OCI-LY3 (cell line): ENCODE measurements around the gene ASCL5.

Source experiments
- H2AFZ ChIP-seq: fragments of 200-600, 300-600 bp; shearing (Covaris generic); 2 replicates; pipeline ENCODE4 v1.6.0; 2014; ENCODE audit warnings: antibody characterized with exemption, low read depth, low read length
- H3K27ac ChIP-seq: fragments of 200-600, 300-600 bp; sonication (generic); 2 replicates; pipeline ENCODE4 v1.5.1; 2014; ENCODE audit warnings: mild to moderate bottlenecking, low read length, moderate library complexity, mixed read lengths
- H3K27me3 ChIP-seq: fragments of 200-600, 300-600 bp; sonication (generic); 2 replicates; pipeline ENCODE4 v1.6.1; 2014; ENCODE audit warnings: low read depth, low read length, mixed read lengths
- H3K36me3 ChIP-seq: fragments of 200-600, 300-600 bp; sonication (generic); replicated peaks from 2 replicates; pipeline ENCODE3; 2014; ENCODE audit warnings: low read depth, low read length, mixed read lengths
- H3K4me1 ChIP-seq: fragments of 300-600, 200-600 bp; sonication (generic); 2 replicates; pipeline ENCODE4 v1.6.1; 2014; ENCODE audit warnings: low read length, mixed read lengths
- H3K4me2 ChIP-seq: fragments of 200-600, 300-600 bp; sonication (generic); 2 replicates; pipeline ENCODE4 v1.6.1; 2014; ENCODE audit warnings: low read length, mixed read lengths
- H3K4me3 ChIP-seq: fragments of 300-600, 200-600 bp; sonication (generic); 2 replicates; pipeline ENCODE4 v1.5.1; 2014; ENCODE audit warnings: antibody characterized with exemption, mild to moderate bottlenecking, low read length, moderate library complexity
- H3K79me2 ChIP-seq: fragments of 300-600, 200-600 bp; shearing (Covaris generic); 2 replicates; pipeline ENCODE4 v1.6.1; 2014; ENCODE audit warnings: mild to moderate bottlenecking, low read length, mixed read lengths
- H3K9ac ChIP-seq: fragments of 300-600, 200-600 bp; shearing (Covaris generic); 2 replicates; pipeline ENCODE4 v1.6.0; 2014; ENCODE audit warnings: mild to moderate bottlenecking, low read length, moderate library complexity
- H3K9me3 ChIP-seq: fragments of 200-600, 300-600 bp; shearing (Covaris generic); 2 replicates; pipeline ENCODE4 v1.6.1; 2014; ENCODE audit warnings: low read length, mixed read lengths; ENCODE audit not compliant: insufficient read depth
- H4K20me1 ChIP-seq: fragments of 200-600, 300-600 bp; sonication (generic); 2 replicates; pipeline ENCODE4 v1.6.1; 2016; ENCODE audit warnings: low read length, mixed read lengths; ENCODE audit not compliant: insufficient read depth
- CTCF ChIP-seq: fragments of 200-600, 300-600 bp; sonication (generic); IDR thresholded peaks from 2 replicates; pipeline ENCODE4 v1.5.1; 2014; ENCODE audit warnings: antibody characterized with exemption, low read length, low read depth
- EZH2phosphoT487 ChIP-seq: fragments of 200-600 bp; shearing (Covaris generic); IDR thresholded peaks from 2 replicates; pipeline ENCODE4 v1.6.1; 2018; ENCODE audit warnings: antibody characterized with exemption, mixed run types, low read depth

The ASCL5 gene

DNA sequence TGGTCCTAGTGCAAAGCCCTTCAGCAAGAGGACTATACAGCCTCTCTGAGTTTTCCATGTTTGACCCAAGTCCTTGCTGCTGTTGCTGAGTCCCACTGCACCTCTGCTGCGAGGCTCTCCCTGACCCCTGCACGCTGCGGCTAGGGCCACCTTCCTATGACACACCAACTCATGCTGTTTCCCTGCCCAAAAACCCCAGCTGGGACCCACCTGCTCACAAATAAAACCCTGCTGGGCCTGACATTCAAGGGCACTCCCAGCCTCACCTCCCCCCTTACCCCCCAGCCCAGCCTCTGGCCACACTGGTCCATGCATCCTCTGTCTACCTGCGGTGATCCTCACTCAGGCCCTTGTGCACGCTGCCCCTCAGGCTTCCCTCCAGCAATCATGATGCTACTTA is 12.3 kb upstream of the ASCL5 start:
- Histone ChIP-seq H3K4me3 (no peak overlapping the region), H3K9me3 (no peaks in the 10 kb centered on the region), H2AFZ (no peak overlapping the region), H3K27ac (no peak overlapping the region), H3K36me3 (peaks cover 45% of the 10 kb centered on the region), H4K20me1 (peaks cover 4% of the 10 kb centered on the region; the same call in 1 of the 2 replicates), H3K4me1 (no peaks in the 10 kb centered on the region), H3K9ac (no peak overlapping the region), H3K79me2 (no peaks in the 10 kb centered on the region), H3K4me2 (no peak overlapping the region), H3K27me3 (no peaks in the 10 kb centered on the region)
- TF ChIP-seq EZH2phosphoT487 (no peak), CTCF (no peak)

DNA sequence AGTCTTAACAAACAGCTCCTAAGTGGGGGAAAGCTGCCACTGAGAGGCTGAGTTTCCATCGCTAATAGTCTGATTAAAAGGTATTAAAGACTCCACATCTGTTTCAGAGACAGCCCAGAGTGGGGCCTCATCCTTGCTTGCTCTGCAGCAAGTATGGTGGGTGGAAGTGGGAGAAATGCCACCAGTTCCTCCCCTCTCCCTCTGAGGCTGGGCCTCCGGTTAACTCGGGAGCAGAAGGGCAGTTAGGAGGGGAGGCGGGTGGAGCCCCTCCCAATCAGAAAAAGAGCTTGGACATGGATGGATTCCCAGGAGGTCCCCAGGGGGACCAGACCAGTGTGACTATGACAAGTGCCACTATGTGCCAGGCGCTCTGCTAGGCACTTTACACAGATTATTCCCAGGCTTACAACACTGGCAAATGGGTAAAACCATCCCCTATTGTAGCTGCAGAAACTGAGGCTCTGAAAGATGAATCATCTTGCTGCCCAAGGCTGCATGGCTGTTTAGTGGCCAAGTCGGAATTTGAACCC is 11.4 kb upstream of the ASCL5 start:
- no peak overlapping the region for H3K4me2 ChIP-seq
- H3K9ac ChIP-seq = no peak overlapping the region
- no peaks in the 10 kb centered on the region for H3K79me2 ChIP-seq
- H4K20me1 ChIP-seq = peaks cover 4% of the 10 kb centered on the region; the same call in 1 of the 2 replicates
- H2AFZ ChIP-seq = no peak overlapping the region
- no peaks in the 10 kb centered on the region for H3K27me3 ChIP-seq
- no peak overlapping the region for H3K4me3 ChIP-seq
- H3K4me1 ChIP-seq = no peaks in the 10 kb centered on the region
- H3K36me3 ChIP-seq = peaks cover 38% of the 10 kb centered on the region
- H3K9me3 ChIP-seq = no peaks in the 10 kb centered on the region
- no peak overlapping the region for H3K27ac ChIP-seq
- no peak for TF ChIP-seq CTCF
- no peak for TF ChIP-seq EZH2phosphoT487

- no peak overlapping the region for H2AFZ ChIP-seq
- H3K9ac ChIP-seq = no peak overlapping the region
- H3K4me2 ChIP-seq = no peak overlapping the region
- no peak overlapping the region for H3K27ac ChIP-seq
- no peak overlapping the region for H3K4me3 ChIP-seq
- no peaks in the 10 kb centered on the region for H3K4me1 ChIP-seq
- no peaks in the 10 kb centered on the region for H3K79me2 ChIP-seq
- H3K36me3 ChIP-seq = peaks cover 32% of the 10 kb centered on the region
- no peak for TF ChIP-seq EZH2phosphoT487
- no peak for TF ChIP-seq CTCF
- H3K9me3 ChIP-seq = no peaks in the 10 kb centered on the region
- H3K27me3 ChIP-seq = no peaks in the 10 kb centered on the region
- H4K20me1 ChIP-seq = peaks cover 4% of the 10 kb centered on the region; the same call in 1 of the 2 replicates
Observed at GRCh38 chr1:201137579-201138310, 10.8 kb upstream of the ASCL5 start.

DNA sequence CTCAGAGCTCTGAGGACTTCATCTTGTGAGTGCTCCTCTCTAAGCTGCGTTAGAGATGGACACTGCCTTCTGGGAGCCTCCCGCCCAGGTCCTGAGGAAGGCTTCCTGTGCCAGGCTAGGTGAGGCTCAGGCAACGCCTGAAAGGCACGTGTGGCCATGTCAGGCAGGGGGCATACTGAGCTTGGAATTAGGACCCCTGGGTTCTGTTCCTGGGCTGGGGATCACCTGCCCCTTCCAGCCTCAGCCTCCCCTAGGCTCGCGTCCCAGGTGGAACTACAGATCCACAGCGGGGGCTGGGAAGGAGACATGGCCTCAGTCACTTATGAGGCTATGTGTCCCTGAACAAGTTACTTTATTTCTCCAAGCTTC is 10.0 kb upstream of the ASCL5 start:
- no peaks in the 10 kb centered on the region for H3K79me2 ChIP-seq
- H3K4me1 ChIP-seq = no peaks in the 10 kb centered on the region
- H2AFZ ChIP-seq = no peak overlapping the region
- no peak overlapping the region for H3K4me2 ChIP-seq
- no peak overlapping the region for H3K9ac ChIP-seq
- H3K4me3 ChIP-seq = no peak overlapping the region
- no peaks in the 10 kb centered on the region for H3K27me3 ChIP-seq
- no peak for TF ChIP-seq CTCF
- no peak for TF ChIP-seq EZH2phosphoT487
- H3K36me3 ChIP-seq = peaks cover 30% of the 10 kb centered on the region
- H4K20me1 ChIP-seq = peaks cover 4% of the 10 kb centered on the region; the same call in 1 of the 2 replicates
- H3K27ac ChIP-seq = no peak overlapping the region
- H3K9me3 ChIP-seq = no peaks in the 10 kb centered on the region
